Right ventricle myocardium inferior (tissue), 1 donor: ENCODE results near the gene BNIP5. TPM values are rescaled to one million over a fixed set of nuclear protein-coding genes. Genes with fewer than 3 reads are reported as not detected.
"Not testable (repeated sequence)": the region's sequence is repeated elsewhere in the genome, so short reads cannot be mapped to it uniquely, and the experiment has no call there.

ENCODE experiments used
- ATAC-seq: fragments of 200-7000 bp; cut with Tn5 transposase; one replicate; pipeline ENCODE4 v1.9.1; 2020; ENCODE audit warnings: mild to moderate bottlenecking, moderate library complexity
- DNase-seq: peaks from one replicate; pipeline ENCODE4 v3.0.0; 2021; ENCODE audit errors: missing footprints
- intact Hi-C: fragments of 100-400 bp; cut with DNase I; formaldehyde crosslinking; loops from one replicate; pipeline ENCODE4 v1.11.0; 2022
- total RNA-seq: library from RNA; stranded (reverse); fragmentation: NEBNext Ultra II Directional; extraction: Animal tissue kit (Norgen Biotek cat#: 25700); gene quantifications from one replicate; pipeline ENCODE4 v1.2.1, GENCODE V29; 2021
- donor health status: DM: no; HTN: yes; CAD: no; lungs with severe emphysema.

The BNIP5 gene
- total RNA-seq, 1 donor from 2014 or later = not detected

- no peak for ATAC-seq
- DNase-seq = no peak
- intact Hi-C loops = loop anchor here (10.0 kb wide), 1 partner anchor 344 kb away; the partner anchor contains the start of genes MAPK14 and SLC26A8
These were observed 32.5 kb upstream of the BNIP5 start for GRCh38 chr6:36368921-36369865.

DNA sequence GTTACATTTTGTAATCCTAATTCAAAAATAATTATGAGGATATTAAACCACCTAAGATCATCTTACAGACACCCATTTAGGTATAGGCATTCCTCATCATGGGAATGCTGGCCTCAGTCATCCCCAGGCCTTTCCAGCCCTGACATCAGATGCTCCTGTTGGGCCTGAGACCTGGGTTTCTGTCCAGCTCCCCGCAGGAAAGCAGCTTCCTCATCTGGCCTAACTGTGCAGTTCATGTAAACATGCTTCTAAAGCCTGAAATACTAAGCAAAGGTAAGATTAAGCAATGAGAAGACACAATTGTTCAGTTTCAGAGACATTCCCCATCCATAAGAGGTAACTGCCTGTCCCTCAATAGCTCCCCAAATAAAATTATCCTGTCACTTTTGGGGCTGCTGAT lies 31.7 kb upstream of the BNIP5 start:
- intact Hi-C loops = loop anchor here (10.0 kb wide), 1 partner anchor 344 kb away; the partner anchor contains the start of genes MAPK14 and SLC26A8
- no peak for ATAC-seq
- DNase-seq = no peak

- intact Hi-C loops = loop anchor here (10.0 kb wide), 1 partner anchor 343 kb away; the partner anchor contains the start of genes MAPK14 and SLC26A8
- ATAC-seq (no peak), DNase-seq (no peak)
These were observed 31.1 kb upstream of the BNIP5 start for GRCh38 chr6:36367743-36368142.

GRCh38 chr6:36364669-36365479 lies 28.2 kb upstream of the BNIP5 start:
- intact Hi-C loops = loop anchor here (10.0 kb wide), 1 partner anchor 340 kb away; the partner anchor contains the start of genes MAPK14 and SLC26A8
- no peak for ATAC-seq
- DNase-seq = no peak

GRCh38 chr6:36364061-36364635 lies 27.5 kb upstream of the BNIP5 start:
- intact Hi-C loops = loop anchor here (10.0 kb wide), 1 partner anchor 339 kb away; the partner anchor contains the start of genes MAPK14 and SLC26A8
- ATAC-seq, DNase-seq: not testable (repeated sequence)

- not testable (repeated sequence) for ATAC-seq, DNase-seq
- intact Hi-C loops = loop anchor here (10.0 kb wide), 1 partner anchor 339 kb away; the partner anchor contains the start of genes MAPK14 and SLC26A8
These were observed 26.7 kb upstream of the BNIP5 start for GRCh38 chr6:36363371-36363752.

GRCh38 chr6:36362551-36363370 lies 26.1 kb upstream of the BNIP5 start:
- intact Hi-C loops = loop anchor here (10.0 kb wide), 1 partner anchor 338 kb away; the partner anchor contains the start of genes MAPK14 and SLC26A8
- no peak for DNase-seq
- ATAC-seq = no peak

- ATAC-seq = no peak
- DNase-seq = no peak
- intact Hi-C loops = loop anchor here (2.0 to 10.0 kb wide), 2 partner anchors 236 to 336 kb away; partner anchors contain the start of genes MAPK14 and SLC26A8
These were observed 24.4 kb upstream of the BNIP5 start for GRCh38 chr6:36361071-36361470.

DNA sequence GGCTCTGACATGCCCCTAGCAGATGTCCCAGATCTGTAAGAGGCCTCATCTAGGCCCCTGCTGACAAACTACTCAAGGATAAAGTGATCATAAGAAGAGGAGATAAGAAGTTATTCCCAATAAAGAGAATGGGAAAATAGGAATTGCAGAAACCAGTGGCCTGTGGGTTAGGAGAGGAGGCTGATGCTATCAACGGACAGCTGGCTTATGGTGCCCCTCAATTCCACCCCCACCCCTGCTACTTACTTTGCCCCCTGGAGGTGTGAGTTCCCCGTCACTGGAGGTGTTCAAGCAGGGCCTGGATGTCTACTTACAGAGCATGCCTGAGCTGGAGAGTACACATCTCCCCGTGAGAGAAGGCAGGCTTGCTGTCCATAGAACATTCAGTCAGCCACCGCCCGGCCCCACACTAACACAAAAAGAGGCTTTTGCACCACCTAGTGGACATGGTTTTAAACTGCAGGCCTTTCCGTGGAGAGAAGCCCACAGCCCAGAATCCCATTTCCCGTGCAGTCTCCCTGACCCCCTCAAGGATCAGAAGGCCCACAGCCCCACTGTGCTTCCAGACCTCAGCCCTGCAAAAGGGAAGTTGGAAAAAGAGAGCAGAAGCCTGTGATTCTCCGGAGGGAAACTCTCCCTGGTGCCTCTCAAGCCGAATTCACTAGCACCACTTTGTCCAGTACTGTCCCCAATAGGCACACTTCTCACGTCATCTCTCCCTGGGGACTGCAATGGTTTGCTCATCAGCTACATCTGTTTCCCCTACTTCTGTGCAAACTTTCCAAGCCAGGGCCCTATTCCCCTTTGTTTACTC lies 23.8 kb upstream of the BNIP5 start:
- intact Hi-C loops = loop anchor here (1.0 to 10.0 kb wide), 4 partner anchors 19 to 336 kb away; partner anchors contain the start of genes MAPK14 and SLC26A8

DNA sequence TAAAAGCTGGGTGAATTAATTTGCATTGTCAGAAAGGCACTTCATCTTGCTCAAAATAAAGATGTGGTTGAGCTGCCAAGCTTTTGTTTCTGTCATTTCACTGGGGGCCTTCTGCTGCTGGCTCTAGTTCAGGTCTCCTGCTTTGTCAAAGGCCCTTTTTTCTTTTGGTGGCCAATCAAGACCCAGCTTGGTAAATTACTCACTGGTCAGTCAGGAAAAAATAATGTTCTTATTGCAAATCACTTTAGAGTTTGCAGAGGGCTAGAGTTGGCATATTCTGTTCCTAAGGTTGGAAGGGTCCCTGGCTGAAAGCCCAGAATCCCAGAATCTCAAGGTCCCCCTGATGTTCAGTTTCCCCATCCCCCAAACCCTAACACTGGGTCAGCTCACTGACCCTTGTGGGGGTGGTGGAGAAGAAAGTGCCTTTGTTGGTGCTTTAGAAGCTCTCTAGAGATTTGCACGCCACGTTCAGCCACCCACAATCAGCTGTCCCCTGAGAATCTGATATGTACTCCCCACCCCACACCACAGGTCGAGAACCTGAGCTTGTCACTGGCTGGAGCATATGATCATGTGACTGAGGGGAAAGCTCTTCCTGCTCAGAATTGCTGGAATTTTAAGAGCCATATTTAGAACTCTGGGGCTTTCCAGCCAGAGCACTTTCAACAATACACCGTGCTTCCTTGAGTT lies 21.7 kb upstream of the BNIP5 start:
- intact Hi-C loops = no loop called here
- DNase-seq = no peak
- no peak for ATAC-seq

More for the DNA sequence above, 23.8 kb upstream of the BNIP5 start:
- ATAC-seq (peak; percentile 91), DNase-seq (peak; percentile 92)

GRCh38 chr6:36357872-36358225 lies 21.2 kb upstream of the BNIP5 start:
- no peak for DNase-seq
- intact Hi-C loops = no loop called here
- no peak for ATAC-seq

DNA sequence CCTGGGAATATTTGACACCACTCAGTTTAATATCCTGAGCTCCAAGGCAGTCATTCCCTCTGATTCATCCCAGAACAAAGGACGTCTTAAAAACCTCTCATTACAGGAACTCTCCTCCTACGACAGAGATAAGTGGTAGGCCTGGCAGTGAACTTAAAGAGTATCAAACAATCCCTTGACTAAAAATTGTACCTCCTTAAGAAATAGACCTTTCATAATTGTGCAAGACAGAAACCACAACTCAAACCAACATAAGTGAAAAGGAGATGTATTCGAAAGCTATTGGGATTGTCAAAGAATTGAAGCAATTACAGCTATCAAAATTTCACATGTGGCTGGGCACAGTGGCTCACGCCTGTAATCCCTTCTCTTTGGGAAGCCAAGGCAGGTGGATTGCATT lies 19.1 kb upstream of the BNIP5 start:
- ATAC-seq = no peak
- intact Hi-C loops = no loop called here
- no peak for DNase-seq

DNA sequence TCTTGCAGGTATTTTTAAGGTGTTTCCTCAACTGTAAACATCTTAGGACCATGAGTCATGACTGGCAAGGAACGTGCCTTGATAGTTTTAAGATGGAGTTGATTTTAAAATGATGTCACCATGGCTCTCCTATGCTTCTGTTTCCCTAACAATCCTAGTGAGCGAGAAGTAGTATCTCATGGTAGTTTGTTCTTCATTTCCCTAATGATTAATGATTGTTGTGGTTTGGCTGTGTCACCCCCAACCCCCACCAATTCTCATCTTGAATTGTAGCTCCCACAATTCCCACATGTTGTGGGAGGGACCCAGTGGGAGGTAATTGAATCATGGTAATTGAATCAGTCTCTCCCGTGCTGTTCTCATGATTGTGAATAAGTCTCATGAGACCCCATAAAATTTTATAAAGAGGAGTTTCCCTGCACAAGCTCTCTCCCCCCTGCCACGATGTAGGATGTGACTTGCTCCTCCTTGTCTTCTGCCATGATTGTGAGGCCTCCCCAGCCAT lies 16.8 kb upstream of the BNIP5 start:
- no peak for DNase-seq
- intact Hi-C loops = no loop called here

DNA sequence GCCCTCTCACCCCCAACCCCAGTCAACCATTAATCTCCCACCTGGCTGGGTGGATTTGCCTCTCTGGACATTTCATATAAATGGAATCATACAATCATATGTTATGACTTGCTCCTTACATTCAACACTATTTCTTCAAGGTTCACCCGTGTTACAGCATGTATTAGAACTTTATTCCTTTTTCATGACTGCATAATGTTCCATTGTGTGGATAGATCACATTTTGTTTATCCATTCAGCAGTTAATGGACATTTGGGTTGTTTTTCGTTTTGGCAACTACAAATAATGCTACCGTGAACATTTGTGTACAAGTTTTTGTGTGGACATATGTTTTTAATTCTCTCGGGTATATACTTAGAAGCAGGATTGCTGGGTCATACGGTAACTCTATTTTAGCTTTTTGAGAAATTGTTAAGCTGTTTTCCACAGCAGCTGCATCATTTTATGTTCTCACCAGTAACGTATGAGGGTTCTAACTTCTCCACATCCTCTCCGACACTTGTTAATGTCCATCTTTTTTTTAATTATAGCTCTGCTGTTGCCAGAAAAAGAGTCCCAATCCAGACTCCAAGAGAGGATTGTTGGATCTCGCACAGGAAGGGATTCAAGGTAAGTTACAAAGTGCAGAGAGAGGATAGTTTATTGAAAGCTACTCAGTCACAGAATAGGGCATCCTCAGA lies 15.9 kb upstream of the BNIP5 start:
- intact Hi-C loops = no loop called here
- no peak for ATAC-seq
- DNase-seq = no peak

More for the DNA sequence above, 16.8 kb upstream of the BNIP5 start:
- ATAC-seq = no peak

DNA sequence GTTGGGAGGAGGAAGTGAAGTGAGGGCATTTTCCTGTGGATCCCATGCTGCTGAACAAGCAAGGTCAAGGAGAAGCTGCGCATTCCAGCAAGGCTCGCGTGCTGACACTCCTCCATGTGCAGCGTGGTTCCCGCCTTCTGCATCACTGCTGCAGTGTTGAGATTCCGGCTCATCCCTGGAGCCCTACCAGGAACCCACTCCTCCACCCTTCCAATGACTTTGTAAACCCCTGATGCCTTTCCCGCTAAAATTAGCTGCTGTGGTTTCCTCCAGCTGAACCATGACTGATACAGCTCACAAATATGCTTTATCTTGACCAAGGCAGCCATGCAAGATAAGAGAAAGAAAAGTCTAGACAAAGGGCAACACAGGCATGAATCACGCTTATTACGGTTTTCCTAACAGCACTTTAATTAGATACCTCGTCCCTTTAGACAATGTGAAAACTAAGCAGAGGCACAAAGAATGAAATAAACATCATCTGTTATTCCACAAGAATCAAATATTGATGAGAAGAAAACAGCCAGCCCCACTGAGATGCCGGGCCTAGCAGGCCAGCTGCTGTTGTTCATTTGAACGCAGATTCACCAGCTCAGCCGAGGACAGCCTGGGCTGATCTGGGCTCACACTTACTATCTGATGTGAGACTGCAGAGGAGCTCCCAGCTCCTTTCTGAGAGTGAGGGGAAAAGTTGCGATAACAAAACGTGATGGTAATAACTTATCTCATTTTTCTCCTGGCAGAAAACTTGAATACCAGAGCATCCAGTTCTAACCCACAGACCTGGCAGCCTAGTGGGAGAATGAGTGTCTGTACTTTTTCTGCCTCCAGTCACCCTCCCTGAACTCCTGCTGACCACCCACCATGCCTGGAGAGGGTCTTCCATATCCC lies 14.2 kb upstream of the BNIP5 start:
- no peak for DNase-seq
- intact Hi-C loops = no loop called here

More for the DNA sequence above, 14.2 kb upstream of the BNIP5 start:
- ATAC-seq = no peak
